GM12878 (cell line): ENCODE measurements around the gene CACNA2D3. TPM values are rescaled to one million over a fixed set of nuclear protein-coding genes. Genes with fewer than 3 reads are reported as not detected.

Source experiments
- ATAC-seq: fragments of 200-7000 bp; cut with Tn5 transposase; 3 replicates; pipeline ENCODE4 v1.9.1; 2020; ENCODE audit warnings: mild to moderate bottlenecking, moderate library complexity
- BruUV-seq: library from RNA; stranded (reverse); fragments of 400-500 nt; replicated peaks from 2 replicates; lab custom pipeline; 2021; lab: Mats Ljungman, UMichigan
- CTCF ChIA-PET: fragments of 300-600 bp; sonication (Branson Sonifier 250); formaldehyde crosslinking; extraction: SDS; loops from one replicate; lab custom pipeline; 2021; ENCODE audit warnings: inconsistent platforms; lab: Yijun Ruan, JAX
- POLR2A ChIA-PET: fragments of 350-600 bp; formaldehyde crosslinking; extraction: SDS; loops from one replicate; lab custom pipeline; 2021; ENCODE audit warnings: inconsistent platforms; lab: Charles Lee
- RAD21 ChIA-PET: fragments of 300-600 bp; sonication (Branson Sonifier 250); formaldehyde crosslinking; loops from one replicate; lab custom pipeline; 2023; ENCODE audit warnings: antibody characterized with exemption; ENCODE audit not compliant: unreplicated experiment; lab: Charles Lee
- SMC1A ChIA-PET: fragments of 300-600 bp; sonication (Branson Sonifier 250); formaldehyde crosslinking; loops from one replicate; lab custom pipeline; 2023; ENCODE audit not compliant: unreplicated experiment, uncharacterized antibody; lab: Charles Lee
- DNase-seq: peaks from one replicate; pipeline ENCODE4 v3.0.0-alpha.2; 2011; ENCODE audit warnings: low read depth, low spot score
- FAIRE-seq: peaks from 3 replicates; lab custom pipeline; 2011; peaks lifted over from hg19 to GRCh38; lab: Jason Lieb, UNC
- H2AFZ ChIP-seq: 2 replicates; pipeline ENCODE4 v1.6.0; 2011; ENCODE audit warnings: low read depth, low read length, control low read depth; ENCODE audit not compliant: control insufficient read depth
- H3K27ac ChIP-seq: 2 replicates; pipeline ENCODE4 v1.5.1; 2011; ENCODE audit warnings: control low read depth; ENCODE audit not compliant: control insufficient read depth, insufficient read depth
- H3K27me3 ChIP-seq, 2 experiments: replicated peaks in 1 of 2; 2 replicates each; pipeline versions ENCODE4 v1.6.0 to v1.6.1; 2011; ENCODE audit warnings: low read length in 1 of 2; ENCODE audit not compliant: control insufficient read depth in 2 of 2, insufficient read depth in 2 of 2
- H3K36me3 ChIP-seq, 2 experiments: 2 replicates each; pipeline ENCODE4 v1.5.1; 2011; ENCODE audit warnings: low read length in 1 of 2; ENCODE audit not compliant: control insufficient read depth in 2 of 2, insufficient read depth in 2 of 2
- H3K4me1 ChIP-seq: 2 replicates; pipeline ENCODE4 v1.6.1; 2011; ENCODE audit warnings: mild to moderate bottlenecking, low read length, moderate library complexity, mixed read lengths; ENCODE audit not compliant: control insufficient read depth, insufficient read depth
- H3K4me2 ChIP-seq: 2 replicates; pipeline ENCODE4 v1.6.0; 2011; ENCODE audit warnings: control low read depth; ENCODE audit not compliant: control insufficient read depth, insufficient read depth
- H3K4me3 ChIP-seq: fragments of 200-600 bp; sonication (generic); 2 replicates; pipeline ENCODE4 v1.5.1; 2016
- H3K79me2 ChIP-seq: 2 replicates; pipeline ENCODE4 v1.6.0; 2011; ENCODE audit warnings: low read length; ENCODE audit not compliant: control insufficient read depth, insufficient read depth
- H3K9ac ChIP-seq: 2 replicates; pipeline ENCODE4 v1.8.0; 2011; ENCODE audit warnings: low read length, control low read depth, mixed read lengths; ENCODE audit not compliant: control insufficient read depth, insufficient read depth
- H3K9me3 ChIP-seq: replicated peaks from 3 replicates; pipeline ENCODE4 v1.5.1; 2011; ENCODE audit warnings: mild to moderate bottlenecking, low read length; ENCODE audit not compliant: control insufficient read depth, insufficient read depth
- H4K20me1 ChIP-seq: 2 replicates; pipeline ENCODE4 v1.6.0; 2011; ENCODE audit not compliant: control insufficient read depth, insufficient read depth
- CUX1 ChIP-seq: IDR thresholded peaks from 2 replicates; pipeline ENCODE4 v1.6.1; 2012; ENCODE audit warnings: improper control_type of control experiment, low read depth, low read length; ENCODE audit not compliant: insufficient replicate concordance
- DPF2 ChIP-seq: fragments of 450-650 bp; IDR thresholded peaks from 2 replicates; pipeline ENCODE4 v1.6.1; 2017; ENCODE audit warnings: mild to moderate bottlenecking
- GATAD2B ChIP-seq: fragments of 450-650 bp; conservative IDR thresholded peaks from 2 replicates; pipeline ENCODE4 v1.6.1; 2017; ENCODE audit warnings: low read depth, mild to moderate bottlenecking, moderate library complexity
- HDAC2 ChIP-seq: fragments of 200-600 bp; sonication (generic); IDR thresholded peaks from 2 replicates; pipeline ENCODE4 v1.6.1; 2017
- HSF1 ChIP-seq: fragments of 150-350 bp; IDR thresholded peaks from 2 replicates; pipeline ENCODE4 v1.6.1; 2014; ENCODE audit warnings: mild to moderate bottlenecking, low read depth, low read length
- PML ChIP-seq: IDR thresholded peaks from 2 replicates; pipeline ENCODE4 v1.6.1; 2012; ENCODE audit warnings: low read length, inconsistent platforms
- POLR2AphosphoS5 ChIP-seq: IDR thresholded peaks from 2 replicates; pipeline ENCODE4 v1.6.1; 2011; ENCODE audit warnings: mild to moderate bottlenecking, low read length, inconsistent platforms
- WRNIP1 ChIP-seq: IDR thresholded peaks from 2 replicates; pipeline ENCODE4 v1.6.1; 2011; ENCODE audit warnings: low read depth, low read length, improper control_type of control experiment, borderline replicate concordance
- ZBTB4 ChIP-seq: fragments of 450-650 bp; formaldehyde crosslinking; IDR thresholded peaks from 2 replicates; pipeline ENCODE4 v1.4.0; 2022; ENCODE audit warnings: mild to moderate bottlenecking, moderate library complexity
- ZNF24 ChIP-seq: fragments of 450-650 bp; IDR thresholded peaks from 2 replicates; pipeline ENCODE4 v1.6.1; 2017; ENCODE audit warnings: antibody characterized with exemption, mild to moderate bottlenecking
- WGBS: methylation state at CpG from one replicate; pipeline ENCODE4 v1.1.6; 2016; ENCODE audit warnings: low lambda C conversion rate; ENCODE audit not compliant: insufficient replicate concordance, insufficient coverage; ENCODE audit errors: missing lambda C conversion rate; 5-methylcytosine and 5-hydroxymethylcytosine counted together
- in situ Hi-C: fragments of 300-500 bp; cut with MboI; formaldehyde crosslinking; loops from 9 replicates; pipeline ENCODE4 v1.14.3; 2018; ENCODE audit warnings: mixed read lengths
- intact Hi-C: fragments of 100-400 bp; cut with micrococcal nuclease; formaldehyde crosslinking; loops from one replicate; pipeline ENCODE4 v1.14.2; 2022; ENCODE audit not compliant: unreplicated experiment
- polyA plus RNA-seq, 11 experiments: library from polyadenylated mRNA; depleted of rRNA in 4 of 11; unstranded in 6 of 11; stranded (reverse) in 5 of 11; fragments of >200 nt; fragmentation: Nextera tagmentation in 4 of 11; fragmentation: Illumina TruSeq in 1 of 11; extraction: Ambion mirVana in 4 of 11; extraction: Trizol in 1 of 11; gene quantifications; 1 replicate in 1 of 11; 2 replicates in 10 of 11; pipeline versions ENCODE4 v1.2.1 to v1.2.3, GENCODE V29; 2011 to 2016; ENCODE audit warnings: inconsistent platforms in 2 of 11, missing spikeins in 2 of 11, low read depth in 1 of 11
- total RNA-seq, 4 experiments: library from RNA; depleted of rRNA in 3 of 4; stranded (reverse); fragments of >200 nt in 3 of 4; fragmentation: Illumina TruSeq in 1 of 4; extraction: Trizol in 1 of 4; gene quantifications; 2 replicates each; pipeline versions ENCODE4 v1.2.1 to v1.2.3, GENCODE V29; 2013 to 2021
- TF ChIP-seq, protein P1 (sequence below): fragments of 450-650 bp; IDR thresholded peaks from 2 replicates; pipeline ENCODE4 v1.6.1; 2017; ENCODE audit warnings: mild to moderate bottlenecking

The CACNA2D3 gene
- total and polyA plus RNA-seq, 10 of the 15 experiments (the other 5 are each of a cell fraction or from before 2014, with no cell fraction given) = not detected

DNA sequence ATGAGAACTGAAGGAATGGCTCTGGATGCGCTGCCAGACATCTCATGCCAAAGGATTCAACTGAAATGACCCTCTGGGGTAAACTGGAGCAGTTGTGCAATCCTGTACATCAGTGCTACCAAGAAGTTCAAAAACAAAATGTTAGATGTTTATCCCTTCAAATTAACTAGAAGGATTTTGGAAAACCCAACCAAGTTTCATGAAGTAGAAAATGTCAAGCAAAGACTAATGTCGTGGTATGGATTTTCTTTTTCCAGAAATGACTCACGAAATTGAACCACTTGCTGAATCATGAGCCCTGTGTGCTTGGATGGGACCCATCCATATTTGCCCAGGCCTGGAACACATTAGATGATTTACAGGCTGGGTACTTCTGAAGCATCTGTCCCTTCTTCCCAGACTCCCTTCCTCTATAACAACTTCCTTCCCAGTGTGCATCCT lies 703.9 kb downstream of the CACNA2D3 start:
- H3K4me2 ChIP-seq = no peak overlapping the region
- CTCF ChIA-PET = no interaction called here
- no peak overlapping the region for H3K4me3 ChIP-seq
- BruUV-seq = no TSS peak
- in situ Hi-C loops = no loop called here
- DNase-seq = no peak
- TF ChIP-seq HDAC2 (no peak), CUX1 (no peak), DPF2 (no peak), PML (no peak), ZBTB4 (CRISPR knock-in tag) (no peak), GATAD2B (no peak), ZNF24 (no peak), WRNIP1 (no peak), HSF1 (no peak), POLR2AphosphoS5 (no peak)
- TF ChIP-seq, protein P1, sequence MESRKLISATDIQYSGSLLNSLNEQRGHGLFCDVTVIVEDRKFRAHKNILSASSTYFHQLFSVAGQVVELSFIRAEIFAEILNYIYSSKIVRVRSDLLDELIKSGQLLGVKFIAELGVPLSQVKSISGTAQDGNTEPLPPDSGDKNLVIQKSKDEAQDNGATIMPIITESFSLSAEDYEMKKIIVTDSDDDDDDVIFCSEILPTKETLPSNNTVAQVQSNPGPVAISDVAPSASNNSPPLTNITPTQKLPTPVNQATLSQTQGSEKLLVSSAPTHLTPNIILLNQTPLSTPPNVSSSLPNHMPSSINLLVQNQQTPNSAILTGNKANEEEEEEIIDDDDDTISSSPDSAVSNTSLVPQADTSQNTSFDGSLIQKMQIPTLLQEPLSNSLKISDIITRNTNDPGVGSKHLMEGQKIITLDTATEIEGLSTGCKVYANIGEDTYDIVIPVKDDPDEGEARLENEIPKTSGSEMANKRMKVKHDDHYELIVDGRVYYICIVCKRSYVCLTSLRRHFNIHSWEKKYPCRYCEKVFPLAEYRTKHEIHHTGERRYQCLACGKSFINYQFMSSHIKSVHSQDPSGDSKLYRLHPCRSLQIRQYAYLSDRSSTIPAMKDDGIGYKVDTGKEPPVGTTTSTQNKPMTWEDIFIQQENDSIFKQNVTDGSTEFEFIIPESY = no peak
- TF ChIP-seq, all 136 proteins: peak for 0
- FAIRE-seq (no peak), ATAC-seq (no peak)
- Histone ChIP-seq H3K27ac (no peak overlapping the region), H4K20me1 (no peaks in the 10 kb centered on the region), H3K36me3 (no peaks in the 10 kb centered on the region), H3K27me3 (no peaks in the 10 kb centered on the region), H3K79me2 (no peaks in the 10 kb centered on the region), H3K4me1 (no peaks in the 10 kb centered on the region), H3K9ac (no peak overlapping the region), H3K9me3 (no peaks in the 10 kb centered on the region; the same call in 2 of the 3 replicates), H2AFZ (no peak overlapping the region)
- SMC1A ChIA-PET = no interaction called here
- POLR2A ChIA-PET = no interaction called here
- RAD21 ChIA-PET = no interaction called here
- intact Hi-C loops = no loop called here
- 2% methylated on average over 3 of the region's 3 CpGs for WGBS
